ENCODE measurements around the gene NRF1. TPM values are rescaled to one million over a fixed set of nuclear protein-coding genes. Genes with fewer than 3 reads are reported as not detected.

NRF1 gene
- total RNA-seq, 1 experiment from 2014 or later: 25.9 TPM

GRCh38 chr7:129790136-129790535, 178.6 kb downstream of the NRF1 start:
- TF ChIP-seq CEBPB (IDR thresholded peaks at IDR 0.05; ENCODE audit: low read depth) (no peak), RAD21 (IDR thresholded peaks at IDR 0.05; ENCODE audit: low read depth) (no peak), EZH2phosphoT487 (IDR thresholded peaks at IDR 0.05; ENCODE audit: borderline replicate concordance) (no peak), ZNF274 (IDR thresholded peaks at IDR 0.05; ENCODE audit: low read depth, low read length) (no peak), TCF7L2 (IDR thresholded peaks at IDR 0.05; ENCODE audit: borderline replicate concordance, extremely low read depth, insufficient read depth, insufficient read length) (no peak), ATF3 (IDR thresholded peaks at IDR 0.05) (no peak), ELF1 (IDR thresholded peaks at IDR 0.05; ENCODE audit: borderline replicate concordance, low read depth) (no peak), SRF (IDR thresholded peaks at IDR 0.05; ENCODE audit: low read depth) (no peak), POLR2A (IDR thresholded peaks at IDR 0.05; ENCODE audit: borderline replicate concordance, extremely low read depth, insufficient read depth, insufficient read length) (no peak), SP1 (IDR thresholded peaks at IDR 0.05; ENCODE audit: low read depth) (no peak), EGR1 (IDR thresholded peaks at IDR 0.05; ENCODE audit: low read depth) (no peak), REST (IDR thresholded peaks at IDR 0.05; ENCODE audit: low read depth) (no peak), JUND (IDR thresholded peaks at IDR 0.05) (no peak), FOSL1 (IDR thresholded peaks at IDR 0.05; ENCODE audit: low read depth) (no peak), SIN3A (IDR thresholded peaks at IDR 0.05; ENCODE audit: low read depth) (no peak), EZH2 (IDR thresholded peaks at IDR 0.05) (no peak)
- TF ChIP-seq, protein P1, sequence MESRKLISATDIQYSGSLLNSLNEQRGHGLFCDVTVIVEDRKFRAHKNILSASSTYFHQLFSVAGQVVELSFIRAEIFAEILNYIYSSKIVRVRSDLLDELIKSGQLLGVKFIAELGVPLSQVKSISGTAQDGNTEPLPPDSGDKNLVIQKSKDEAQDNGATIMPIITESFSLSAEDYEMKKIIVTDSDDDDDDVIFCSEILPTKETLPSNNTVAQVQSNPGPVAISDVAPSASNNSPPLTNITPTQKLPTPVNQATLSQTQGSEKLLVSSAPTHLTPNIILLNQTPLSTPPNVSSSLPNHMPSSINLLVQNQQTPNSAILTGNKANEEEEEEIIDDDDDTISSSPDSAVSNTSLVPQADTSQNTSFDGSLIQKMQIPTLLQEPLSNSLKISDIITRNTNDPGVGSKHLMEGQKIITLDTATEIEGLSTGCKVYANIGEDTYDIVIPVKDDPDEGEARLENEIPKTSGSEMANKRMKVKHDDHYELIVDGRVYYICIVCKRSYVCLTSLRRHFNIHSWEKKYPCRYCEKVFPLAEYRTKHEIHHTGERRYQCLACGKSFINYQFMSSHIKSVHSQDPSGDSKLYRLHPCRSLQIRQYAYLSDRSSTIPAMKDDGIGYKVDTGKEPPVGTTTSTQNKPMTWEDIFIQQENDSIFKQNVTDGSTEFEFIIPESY (IDR thresholded peaks at IDR 0.05; ENCODE audit: extremely low read depth, insufficient replicate concordance, low read length): no peak
- TF ChIP-seq, protein P2, sequence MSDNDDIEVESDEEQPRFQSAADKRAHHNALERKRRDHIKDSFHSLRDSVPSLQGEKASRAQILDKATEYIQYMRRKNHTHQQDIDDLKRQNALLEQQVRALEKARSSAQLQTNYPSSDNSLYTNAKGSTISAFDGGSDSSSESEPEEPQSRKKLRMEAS (IDR thresholded peaks at IDR 0.05): no peak
- no peaks in the 10 kb centered on the region for H3K9me2 ChIP-seq (ENCODE audit: insufficient read depth)
- no peak overlapping the region for H3K4me2 ChIP-seq (ENCODE audit: low read length)
- H3K4me1 ChIP-seq (ENCODE audit: control insufficient read depth in 1 of 2, insufficient read depth in 2 of 2, low read length in 2 of 2): no peaks in the 10 kb centered on the region
- H3K9me3 ChIP-seq (ENCODE audit: control insufficient read depth in 1 of 2, insufficient read depth in 1 of 2, low read depth in 1 of 2, low read length in 2 of 2): no peaks in the 10 kb centered on the region
- H3K9ac ChIP-seq (ENCODE audit: low read length): no peak overlapping the region
- no peaks in the 10 kb centered on the region for H3K27me3 ChIP-seq (ENCODE audit: insufficient read depth, low read length)
- H3K4me3 ChIP-seq (replicated peaks in 1 of 2; ENCODE audit: low read depth in 1 of 2, low read length in 2 of 2): no peak overlapping the region
- H4K20me1 ChIP-seq (ENCODE audit: insufficient read depth): no peaks in the 10 kb centered on the region
- H3K36me3 ChIP-seq (ENCODE audit: control insufficient read depth in 1 of 2, insufficient read depth in 2 of 2, low read length in 2 of 2): no peaks in the 10 kb centered on the region
- intact Hi-C loops (cut with micrococcal nuclease): no loop called here
- ATAC-seq: no peak
- POLR2A ChIA-PET: interaction anchor here (1.1 kb wide), 1 partner anchor 10 kb away, joined by 5 read pairs; no protein-coding TSS in a partner anchor
- no peak overlapping the region for H2AFZ ChIP-seq (ENCODE audit: low read depth, low read length, poor library complexity, severe bottlenecking)
- no TSS peak for BruUV-seq (replicated peaks)
- no peak overlapping the region for H3K27ac ChIP-seq (ENCODE audit: low read depth, low read length)
- H3K79me2 ChIP-seq (ENCODE audit: insufficient read depth, low read length): no peaks in the 10 kb centered on the region
- no peak for DNase-seq (ENCODE audit: low read depth, low spot score)
- RAD21 ChIA-PET (ENCODE audit: low non-redundant PET in 1 of 2, low total read pairs in 2 of 2, uncharacterized antibody in 2 of 2, unreplicated experiment in 2 of 2): no interaction called here
- CTCF ChIA-PET: no interaction called here
